Astrocyte (in vitro differentiated cells and primary cell): ENCODE results near the gene RNU6-8.

Source experiments
- EZH2 ChIP-seq: IDR thresholded peaks from 2 replicates; pipeline ENCODE4 v1.6.1; 2012; ENCODE audit warnings: mild to moderate bottlenecking, low read length, inconsistent platforms; ENCODE audit not compliant: insufficient read depth
- TF ChIP-seq, protein P1 (sequence below): IDR thresholded peaks from 2 replicates; pipeline ENCODE4 v1.5.1; 2011; ENCODE audit warnings: low read depth, mild to moderate bottlenecking, inconsistent platforms, low read length, moderate library complexity; ENCODE audit not compliant: insufficient read depth

DNA sequence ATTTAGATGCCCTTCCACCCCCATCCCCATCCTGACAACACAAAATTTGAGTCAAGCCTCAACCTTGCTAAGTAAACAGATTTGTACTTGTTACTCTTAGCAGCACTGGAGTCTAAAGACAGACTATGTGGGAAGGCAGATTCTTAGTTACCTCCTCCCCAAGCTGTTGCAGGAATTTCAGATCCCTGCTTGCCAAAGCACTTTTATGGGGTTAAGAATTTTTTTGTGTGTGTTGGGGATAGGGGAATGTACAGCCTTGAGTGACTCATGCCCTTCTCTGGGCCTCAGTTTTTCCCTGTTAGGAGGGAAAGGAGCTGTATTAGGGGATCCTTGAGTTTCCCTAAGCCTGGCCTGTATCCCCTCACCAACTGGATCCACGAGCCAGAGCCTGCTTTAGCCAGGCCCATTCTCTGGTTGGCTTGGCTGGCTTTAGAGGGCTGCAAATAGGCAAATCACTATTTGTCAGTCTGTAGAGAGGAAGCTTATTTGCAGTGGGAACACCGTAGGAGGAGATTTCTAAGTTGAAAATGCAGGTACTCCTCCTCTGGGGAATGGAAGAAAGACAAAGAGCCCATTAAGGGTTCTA lies 27.7 kb upstream of the RNU6-8 start:
- TF ChIP-seq, protein P1, sequence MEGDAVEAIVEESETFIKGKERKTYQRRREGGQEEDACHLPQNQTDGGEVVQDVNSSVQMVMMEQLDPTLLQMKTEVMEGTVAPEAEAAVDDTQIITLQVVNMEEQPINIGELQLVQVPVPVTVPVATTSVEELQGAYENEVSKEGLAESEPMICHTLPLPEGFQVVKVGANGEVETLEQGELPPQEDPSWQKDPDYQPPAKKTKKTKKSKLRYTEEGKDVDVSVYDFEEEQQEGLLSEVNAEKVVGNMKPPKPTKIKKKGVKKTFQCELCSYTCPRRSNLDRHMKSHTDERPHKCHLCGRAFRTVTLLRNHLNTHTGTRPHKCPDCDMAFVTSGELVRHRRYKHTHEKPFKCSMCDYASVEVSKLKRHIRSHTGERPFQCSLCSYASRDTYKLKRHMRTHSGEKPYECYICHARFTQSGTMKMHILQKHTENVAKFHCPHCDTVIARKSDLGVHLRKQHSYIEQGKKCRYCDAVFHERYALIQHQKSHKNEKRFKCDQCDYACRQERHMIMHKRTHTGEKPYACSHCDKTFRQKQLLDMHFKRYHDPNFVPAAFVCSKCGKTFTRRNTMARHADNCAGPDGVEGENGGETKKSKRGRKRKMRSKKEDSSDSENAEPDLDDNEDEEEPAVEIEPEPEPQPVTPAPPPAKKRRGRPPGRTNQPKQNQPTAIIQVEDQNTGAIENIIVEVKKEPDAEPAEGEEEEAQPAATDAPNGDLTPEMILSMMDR = no peak
- TF ChIP-seq EZH2 = no peak
